H1 (cell line): ENCODE data around the gene C5orf15. TPM values are rescaled to one million over a fixed set of nuclear protein-coding genes. Genes with fewer than 3 reads are reported as not detected.

Source experiments
- CHD1 ChIP-seq: IDR thresholded peaks from 2 replicates; pipeline ENCODE4 v1.6.1; 2012; ENCODE audit warnings: low read depth, low read length, improper control_type of control experiment
- CHD7 ChIP-seq: fragments of 300-600 bp; sonication (generic); IDR thresholded peaks from 2 replicates; pipeline ENCODE4 v1.7.1; 2012; ENCODE audit warnings: low read length, moderate library complexity, mild to moderate bottlenecking, inconsistent platforms; ENCODE audit not compliant: insufficient replicate concordance
- EZH2 ChIP-seq: fragments of 200-600 bp; sonication (generic); IDR thresholded peaks from 2 replicates; pipeline ENCODE4 v1.7.1; 2012; ENCODE audit warnings: low read depth, mild to moderate bottlenecking, moderate library complexity, low read length, inconsistent platforms; ENCODE audit not compliant: severe bottlenecking
- GABPA ChIP-seq: IDR thresholded peaks from 2 replicates; pipeline ENCODE4 v1.6.1; 2011; ENCODE audit warnings: mild to moderate bottlenecking, low read length, moderate library complexity, borderline replicate concordance; ENCODE audit not compliant: insufficient read depth
- SIRT6 ChIP-seq: IDR thresholded peaks from one replicate; pipeline ENCODE4 v1.7.1; 2012; ENCODE audit warnings: low read length, inconsistent platforms
- SP4 ChIP-seq: IDR thresholded peaks from 2 replicates; pipeline ENCODE4 v1.6.1; 2012; ENCODE audit warnings: low read length, inconsistent platforms
- SUZ12 ChIP-seq: fragments of 200-600 bp; sonication (generic); IDR thresholded peaks from 2 replicates; pipeline ENCODE4 v1.6.1; 2012; ENCODE audit warnings: mild to moderate bottlenecking, inconsistent platforms, low read length, moderate library complexity, mixed read lengths
- TAF7 ChIP-seq: optimal IDR thresholded peaks from 2 replicates; pipeline ENCODE3; 2011; ENCODE audit warnings: low read depth, mild to moderate bottlenecking, inconsistent platforms, low read length, moderate library complexity, borderline replicate concordance
- YY1 ChIP-seq: IDR thresholded peaks from 2 replicates; pipeline ENCODE4 v1.6.1; 2011; ENCODE audit warnings: low read depth, mild to moderate bottlenecking, low read length
- polyA plus RNA-seq, 7 experiments: library from polyadenylated mRNA; depleted of rRNA in 3 of 7; stranded (reverse) in 5 of 7; unstranded in 2 of 7; fragments of >200 nt in 5 of 7; fragments of 200-250 nt in 2 of 7; gene quantifications; 1 replicate in 5 of 7; 2 replicates in 1 of 7; 4 replicates in 1 of 7; pipeline versions ENCODE4 v1.2.1 to v1.2.3, GENCODE V29; 2011 to 2013; ENCODE audit warnings: missing spikeins in 2 of 7, mixed read lengths in 2 of 7
- total RNA-seq: library from RNA; stranded (reverse); fragmentation: NEBNext Ultra II Directional; extraction: Animal tissue kit (Norgen Biotek cat#: 25700); gene quantifications from 2 replicates; pipeline ENCODE4 v1.2.1, GENCODE V29; 2021

The C5orf15 gene
- total and polyA plus RNA-seq, 2 of the 8 experiments (the other 6 are each of a cell fraction or from before 2014, with no cell fraction given), result 31.7 to 39.3 TPM

DNA sequence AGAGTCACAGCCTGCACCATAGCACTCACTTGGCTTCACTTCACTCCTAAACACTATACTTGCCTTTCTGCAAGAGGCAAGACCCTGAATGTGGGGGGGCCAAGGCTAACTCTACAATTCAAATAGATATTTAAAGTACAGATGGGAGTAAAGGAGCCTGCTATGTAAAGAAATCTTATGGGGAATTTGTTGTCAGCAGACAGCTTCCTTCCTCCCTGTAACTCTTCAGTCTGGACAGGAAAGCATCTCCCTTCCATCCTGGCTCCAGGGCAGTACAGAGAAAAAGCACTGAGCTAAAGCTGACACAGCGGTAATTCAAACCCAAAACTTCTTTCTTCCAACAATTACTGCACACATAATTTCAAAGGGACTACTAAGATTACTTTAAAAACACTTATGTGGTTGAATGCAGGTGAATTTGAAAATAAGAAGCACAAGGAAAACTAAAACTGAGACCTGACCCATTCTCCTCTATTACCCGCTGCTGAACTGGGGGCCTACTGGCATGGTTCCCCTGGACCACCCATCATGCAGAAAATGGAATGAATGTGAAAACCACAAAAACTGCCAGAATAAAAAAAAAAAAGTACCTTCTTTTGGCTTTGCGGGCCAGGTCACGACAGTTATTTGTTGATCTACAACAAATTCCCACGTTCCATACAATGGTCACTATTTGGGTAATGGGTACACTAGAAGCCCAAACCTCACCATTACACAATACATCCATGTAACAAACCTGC, 22.9 kb upstream of the C5orf15 start (continued):
- no peak for TF ChIP-seq CHD7
- no peak for TF ChIP-seq YY1
- no peak for TF ChIP-seq TAF7
- no peak for TF ChIP-seq SP4
- no peak for TF ChIP-seq SUZ12
- TF ChIP-seq EZH2, result no peak
- no peak for TF ChIP-seq CHD1
- no peak for TF ChIP-seq SIRT6
- TF ChIP-seq GABPA, result no peak
